Kidney (tissue), 14 donors: ENCODE measurements around the gene HBP1. TPM values are rescaled to one million over a fixed set of nuclear protein-coding genes. Genes with fewer than 3 reads are reported as not detected.
"Not testable (repeated sequence)": the region's sequence is repeated elsewhere in the genome, so short reads cannot be mapped to it uniquely, and the experiment has no call there.

Experiments used
- DNase-seq, 5 donors: peaks; one replicate each; pipeline ENCODE4 v3.0.0-alpha.2; 2013 to 2020
- FAIRE-seq: peaks from 2 replicates; lab custom pipeline; 2012; peaks lifted over from hg19 to GRCh38; lab: Jason Lieb, UNC
- H3K27ac ChIP-seq, 2 donors: one replicate each; pipeline ENCODE4 v1.7.0; 2013; ENCODE audit warnings: low read depth in 2 of 2, low read length in 2 of 2, inconsistent platforms in 1 of 2
- H3K27me3 ChIP-seq: one replicate; pipeline ENCODE4 v1.7.1; 2013; ENCODE audit warnings: low read length, inconsistent platforms; ENCODE audit not compliant: control insufficient read depth, insufficient read depth
- H3K36me3 ChIP-seq, 3 donors: one replicate each; pipeline versions ENCODE4 v1.7.0 to v1.7.1; 2013; ENCODE audit warnings: low read length in 3 of 3, control low read depth in 1 of 3, inconsistent platforms in 1 of 3; ENCODE audit not compliant: insufficient read depth in 3 of 3, control insufficient read depth in 2 of 3
- H3K4me1 ChIP-seq, 3 donors: one replicate each; pipeline versions ENCODE4 v1.7.0 to v1.7.1; 2013; ENCODE audit warnings: low read length in 3 of 3, inconsistent platforms in 1 of 3, low read depth in 1 of 3; ENCODE audit not compliant: control insufficient read depth in 2 of 3, insufficient read depth in 2 of 3
- H3K4me3 ChIP-seq, 3 donors: one replicate each; pipeline versions ENCODE4 v1.7.0 to v1.8.1; 2013; ENCODE audit warnings: low read length in 3 of 3, control low read depth in 1 of 3, inconsistent platforms in 1 of 3
- H3K9ac ChIP-seq, 3 donors: one replicate each; pipeline versions ENCODE4 v1.7.0 to v1.7.1; 2013; ENCODE audit warnings: low read length in 3 of 3, control low read depth in 1 of 3, inconsistent platforms in 1 of 3
- H3K9me3 ChIP-seq, 3 donors: one replicate each; pipeline versions ENCODE4 v1.7.0 to v1.7.1; 2013; ENCODE audit warnings: low read length in 3 of 3, control low read depth in 1 of 3, inconsistent platforms in 1 of 3; ENCODE audit not compliant: control insufficient read depth in 2 of 3, insufficient read depth in 1 of 3
- CTCF ChIP-seq: IDR thresholded peaks from 3 replicates; pipeline ENCODE4 v1.5.1; 2012; ENCODE audit warnings: mild to moderate bottlenecking, moderate library complexity, borderline replicate concordance; ENCODE audit not compliant: insufficient read depth; ENCODE audit errors: extremely low read depth
- intact Hi-C: fragments of 100-400 bp; cut with DNase I; formaldehyde crosslinking; loops from one replicate; pipeline ENCODE4 v1.11.1; 2022
- polyA plus RNA-seq: library from polyadenylated mRNA; stranded (reverse); fragments of 350-450 nt; fragmentation: Illumina TruSeq; extraction: RNeasy Lipid Tissue Mini Kit (QIAGEN cat#74804); gene quantifications from one replicate; pipeline ENCODE4 v1.2.3, GENCODE V29; 2014; ENCODE audit warnings: low read depth, low replicate concordance; ENCODE audit not compliant: insufficient read depth
- total RNA-seq: library from RNA; stranded (reverse); fragmentation: NEBNext Ultra II Directional; extraction: Animal tissue kit (Norgen Biotek cat#: 25700); gene quantifications from one replicate; pipeline ENCODE4 v1.2.1, GENCODE V29; 2021
- donor health status: control.
- donor health status: control.
- donor health status: control.
- donor health status: control.
- donor health status: control.
- donor health status: DM: yes; HTN: yes; CAD: no.
- donor health status: Normal renal cell carcinoma (clear cell type).

Gene HBP1
- total and polyA plus RNA-seq, 2 donors from 2014 or later = 29.3 to 64.4 TPM

- no peaks in the 10 kb centered on the region for H3K36me3 ChIP-seq
- TF ChIP-seq CTCF = no peak
- FAIRE-seq = no peak
- intact Hi-C loops = no loop called here
- H3K9ac ChIP-seq = no peak overlapping the region
- DNase-seq = no peak
- no peaks in the 10 kb centered on the region for H3K4me1 ChIP-seq
- no peak overlapping the region for H3K4me3 ChIP-seq
- no peaks in the 10 kb centered on the region for H3K27me3 ChIP-seq
- no peak overlapping the region for H3K27ac ChIP-seq
- no peaks in the 10 kb centered on the region for H3K9me3 ChIP-seq
These were observed 14.0 kb upstream of the HBP1 start for GRCh38 chr7:107154826-107155225.

GRCh38 chr7:107155726-107156125, 13.1 kb upstream of the HBP1 start:
- H3K9ac ChIP-seq, intact Hi-C loops: not testable (repeated sequence)

GRCh38 chr7:107157091-107157490, 11.7 kb upstream of the HBP1 start:
- intact Hi-C loops = no loop called here
- FAIRE-seq (no peak), DNase-seq (no peak)
- H3K9ac ChIP-seq = no peak overlapping the region
- no peak for TF ChIP-seq CTCF
- H3K27ac ChIP-seq = no peak overlapping the region
- no peaks in the 10 kb centered on the region for H3K27me3 ChIP-seq
- H3K4me3 ChIP-seq = no peak overlapping the region
- H3K9me3 ChIP-seq = no peaks in the 10 kb centered on the region
- H3K36me3 ChIP-seq = no peaks in the 10 kb centered on the region
- H3K4me1 ChIP-seq = no peaks in the 10 kb centered on the region

More at GRCh38 chr7:107155726-107156125, 13.1 kb upstream of the HBP1 start:
- not testable (repeated sequence) for H3K4me3 ChIP-seq, H3K27ac ChIP-seq, DNase-seq, H3K36me3 ChIP-seq, H3K4me1 ChIP-seq, H3K9me3 ChIP-seq, H3K27me3 ChIP-seq, FAIRE-seq

DNA sequence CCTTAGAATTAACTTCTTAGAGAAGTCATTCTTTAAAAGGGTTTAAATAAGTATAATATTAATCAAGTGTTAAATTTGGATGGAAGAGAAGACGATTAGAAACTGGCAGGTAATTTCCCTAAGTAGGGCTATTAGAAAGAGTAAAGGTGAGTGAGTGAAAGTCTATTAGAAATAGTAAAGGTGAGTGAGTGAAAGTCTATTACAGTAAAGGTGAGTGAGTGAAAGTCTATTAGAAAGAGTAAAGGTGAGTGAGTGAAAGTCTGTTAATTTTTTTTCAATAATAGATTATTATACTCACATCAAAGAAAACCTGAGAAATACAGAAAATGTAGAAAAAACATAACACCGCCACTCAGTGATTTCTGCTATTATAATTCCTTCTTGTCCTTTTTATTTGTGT, 10.8 kb upstream of the HBP1 start:
- no peak overlapping the region for H3K4me3 ChIP-seq
- no peak for TF ChIP-seq CTCF
- H3K27me3 ChIP-seq = no peaks in the 10 kb centered on the region
- no peak for FAIRE-seq
- H3K9ac ChIP-seq = no peak overlapping the region
- intact Hi-C loops = no loop called here
- no peaks in the 10 kb centered on the region for H3K4me1 ChIP-seq
- DNase-seq = no peak
- H3K9me3 ChIP-seq = no peaks in the 10 kb centered on the region
- no peaks in the 10 kb centered on the region for H3K36me3 ChIP-seq
- no peak overlapping the region for H3K27ac ChIP-seq
